BLaER1 (cell line): Measurements from ENCODE around the gene CBY1.

Source experiments
- H3K27ac ChIP-seq: shearing (Covaris generic); formaldehyde crosslinking; 2 replicates; pipeline ENCODE4 v1.8.1; 2022
- H3K27me3 ChIP-seq: shearing (Covaris generic); formaldehyde crosslinking; 2 replicates; pipeline ENCODE4 v1.8.1; 2022
- H3K36me3 ChIP-seq: shearing (Covaris generic); formaldehyde crosslinking; 2 replicates; pipeline ENCODE4 v1.8.1; 2022
- H3K4me1 ChIP-seq: shearing (Covaris generic); formaldehyde crosslinking; 2 replicates; pipeline ENCODE4 v1.8.1; 2022
- H3K4me2 ChIP-seq: shearing (Covaris generic); formaldehyde crosslinking; 2 replicates; pipeline ENCODE4 v1.8.1; 2022
- H3K4me3 ChIP-seq: shearing (Covaris generic); formaldehyde crosslinking; 2 replicates; pipeline ENCODE4 v1.8.1; 2022
- H3K9ac ChIP-seq: shearing (Covaris generic); formaldehyde crosslinking; 2 replicates; pipeline ENCODE4 v1.8.1; 2022
- H3K9me3 ChIP-seq: shearing (Covaris generic); formaldehyde crosslinking; 2 replicates; pipeline ENCODE4 v1.8.1; 2022
- H4K20me1 ChIP-seq: shearing (Covaris generic); formaldehyde crosslinking; 2 replicates; pipeline ENCODE4 v1.8.1; 2022
- Cebpa-rat ChIP-seq: shearing (Covaris generic); IDR thresholded peaks from 2 replicates; pipeline ENCODE4 v1.8.1; 2022

CBY1 gene

GRCh38 chr22:38645430-38645829, 11.0 kb upstream of the CBY1 start:
- no peak overlapping the region for H3K4me3 ChIP-seq
- no peaks in the 10 kb centered on the region for H3K9me3 ChIP-seq
- 0 out of 2 replicates have a peak, but pooled peaks have one; percentile 19 for TF ChIP-seq Cebpa-rat
- H3K4me2 ChIP-seq, result no peak overlapping the region
- no peak overlapping the region for H3K27ac ChIP-seq
- H3K36me3 ChIP-seq, result 0 out of 2 replicates have a peak, but pooled peaks cover 3% of the 10 kb centered on the region
- H3K4me1 ChIP-seq, result no peaks in the 10 kb centered on the region
- H3K27me3 ChIP-seq, result no peaks in the 10 kb centered on the region
- no peak overlapping the region for H3K9ac ChIP-seq
- no peaks in the 10 kb centered on the region for H4K20me1 ChIP-seq

- no peak overlapping the region for H3K9ac ChIP-seq
- H4K20me1 ChIP-seq, result no peaks in the 10 kb centered on the region
- 0 out of 2 replicates have a peak, but pooled peaks cover 3% of the 10 kb centered on the region for H3K36me3 ChIP-seq
- H3K27me3 ChIP-seq, result no peaks in the 10 kb centered on the region
- no peaks in the 10 kb centered on the region for H3K4me1 ChIP-seq
- no peak overlapping the region for H3K4me2 ChIP-seq
- H3K27ac ChIP-seq, result no peak overlapping the region
- no peak overlapping the region for H3K4me3 ChIP-seq
- H3K9me3 ChIP-seq, result no peaks in the 10 kb centered on the region
- TF ChIP-seq Cebpa-rat, result no peak
Observed at GRCh38 chr22:38649841-38650522, 6.5 kb upstream of the CBY1 start.

- H3K36me3 ChIP-seq, result 0 out of 2 replicates have a peak, but pooled peaks cover 3% of the 10 kb centered on the region
- H3K9ac ChIP-seq, result no peak overlapping the region
- H3K9me3 ChIP-seq, result no peaks in the 10 kb centered on the region
- H4K20me1 ChIP-seq, result peaks cover 6% of the 10 kb centered on the region; the same call in 1 of the 2 replicates
- H3K4me2 ChIP-seq, result no peak overlapping the region
- H3K4me1 ChIP-seq, result peaks cover 17% of the 10 kb centered on the region
- TF ChIP-seq Cebpa-rat, result no peak
- no peak overlapping the region for H3K4me3 ChIP-seq
- H3K27ac ChIP-seq, result no peak overlapping the region
- H3K27me3 ChIP-seq, result no peaks in the 10 kb centered on the region
Observed at GRCh38 chr22:38652859-38653258, 3.6 kb upstream of the CBY1 start.

- Histone ChIP-seq H3K36me3 (0 out of 2 replicates have a peak, but pooled peaks cover 3% of the 10 kb centered on the region), H3K27me3 (no peaks in the 10 kb centered on the region), H3K4me1 (peaks cover 25% of the 10 kb centered on the region), H3K9me3 (no peaks in the 10 kb centered on the region), H3K27ac (no peak overlapping the region), H3K4me2 (no peak overlapping the region), H3K9ac (no peak overlapping the region), H3K4me3 (no peak overlapping the region), H4K20me1 (peaks cover 10% of the 10 kb centered on the region)
- no peak for TF ChIP-seq Cebpa-rat
Observed at GRCh38 chr22:38653741-38654140, 2.7 kb upstream of the CBY1 start.

- Histone ChIP-seq H3K9me3 (no peaks in the 10 kb centered on the region), H3K4me3 (peak overlapping the region; percentile 87), H3K9ac (peak overlapping the region; percentile 99), H3K4me1 (peaks cover 25% of the 10 kb centered on the region), H3K4me2 (peak overlapping the region; percentile 98), H3K36me3 (no peaks in the 10 kb centered on the region), H3K27ac (peak overlapping the region; percentile 99), H3K27me3 (no peaks in the 10 kb centered on the region), H4K20me1 (peaks cover 12% of the 10 kb centered on the region)
- TF ChIP-seq Cebpa-rat, result no peak
Observed at GRCh38 chr22:38655519-38656255, 751 bp upstream of the CBY1 start.

- Histone ChIP-seq H3K9ac (peak overlapping the region; percentile 99), H3K4me1 (peaks cover 25% of the 10 kb centered on the region), H3K36me3 (peaks cover 5% of the 10 kb centered on the region; the same call in 1 of the 2 replicates), H3K9me3 (no peaks in the 10 kb centered on the region), H3K27me3 (no peaks in the 10 kb centered on the region), H4K20me1 (peaks cover 12% of the 10 kb centered on the region), H3K27ac (peak overlapping the region; percentile 99), H3K4me3 (peak overlapping the region; percentile 87), H3K4me2 (peak overlapping the region; percentile 98)
- no peak for TF ChIP-seq Cebpa-rat
Observed at GRCh38 chr22:38657045-38657909, 839 bp downstream of the CBY1 start.

GRCh38 chr22:38674888-38675287, 18.4 kb downstream of the CBY1 start:
- H3K27ac ChIP-seq, result no peak overlapping the region
- H3K9ac ChIP-seq, result no peak overlapping the region
- H3K4me2 ChIP-seq, result no peak overlapping the region
- no peaks in the 10 kb centered on the region for H3K9me3 ChIP-seq
- H4K20me1 ChIP-seq, result no peaks in the 10 kb centered on the region
- H3K36me3 ChIP-seq, result peaks cover 40% of the 10 kb centered on the region
- no peaks in the 10 kb centered on the region for H3K27me3 ChIP-seq
- H3K4me1 ChIP-seq, result no peaks in the 10 kb centered on the region
- no peak for TF ChIP-seq Cebpa-rat
- no peak overlapping the region for H3K4me3 ChIP-seq

- Histone ChIP-seq H3K36me3 (peaks cover 33% of the 10 kb centered on the region), H4K20me1 (no peaks in the 10 kb centered on the region), H3K4me3 (no peak overlapping the region), H3K4me2 (no peak overlapping the region), H3K27me3 (no peaks in the 10 kb centered on the region), H3K9me3 (no peaks in the 10 kb centered on the region), H3K9ac (no peak overlapping the region), H3K4me1 (no peaks in the 10 kb centered on the region), H3K27ac (no peak overlapping the region)
- TF ChIP-seq Cebpa-rat, result no peak
Observed at GRCh38 chr22:38675833-38676232, 19.4 kb downstream of the CBY1 start.

GRCh38 chr22:38681582-38682335, 25.3 kb downstream of the CBY1 start, which contains the start of gene TOMM22:
TOMM22 (plus strand) TSS chr22:38681957; CDS start chr22:38681979, 22 bp downstream.
- Histone ChIP-seq H3K27ac (peak within 1 kb of the TSS; percentile 84), H4K20me1 (peaks cover 20% of the 10 kb centered on the region; the same call in 1 of the 2 replicates), H3K4me3 (peak within 1 kb of the TSS; percentile 95), H3K36me3 (peaks cover 38% of the 10 kb centered on the region), H3K9me3 (0 out of 2 replicates have a peak, but pooled peaks cover 4% of the 10 kb centered on the region), H3K4me2 (peak within 1 kb of the TSS; percentile 96), H3K4me1 (peaks cover 17% of the 10 kb centered on the region), H3K27me3 (no peaks in the 10 kb centered on the region), H3K9ac (peak within 1 kb of the TSS; percentile 94)
- no peak for TF ChIP-seq Cebpa-rat
